ENCODE data around the gene TYRO3.

TYRO3 gene

DNA sequence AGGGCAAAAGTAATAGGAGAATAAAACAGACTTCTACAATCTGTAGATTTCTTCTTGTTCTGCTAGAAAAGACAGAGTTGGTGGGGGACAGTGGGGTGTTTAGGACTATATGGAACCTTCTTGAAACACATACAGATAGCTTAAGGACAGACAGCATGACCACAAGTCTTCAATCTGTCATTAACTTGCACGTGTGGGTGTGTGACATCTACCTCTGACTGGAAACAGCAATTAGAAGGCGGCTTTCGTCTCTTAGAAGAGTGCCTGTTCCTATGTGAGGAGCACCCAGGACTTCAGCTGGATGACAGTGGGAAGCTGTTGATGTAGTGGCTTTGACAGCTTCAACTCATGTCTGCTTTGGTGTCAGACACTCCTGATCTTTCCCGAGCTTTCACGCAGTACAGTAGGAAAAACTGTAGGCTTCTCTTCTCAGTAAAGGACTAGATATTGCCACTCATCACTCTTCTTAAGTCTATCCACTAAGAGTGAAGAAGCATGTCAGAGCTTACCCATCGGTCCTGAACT is 44.5 kb downstream of the TYRO3 start:
- no peak for DNase-seq (ENCODE audit: low read depth in 2 of 2, low spot score in 1 of 2)

DNA sequence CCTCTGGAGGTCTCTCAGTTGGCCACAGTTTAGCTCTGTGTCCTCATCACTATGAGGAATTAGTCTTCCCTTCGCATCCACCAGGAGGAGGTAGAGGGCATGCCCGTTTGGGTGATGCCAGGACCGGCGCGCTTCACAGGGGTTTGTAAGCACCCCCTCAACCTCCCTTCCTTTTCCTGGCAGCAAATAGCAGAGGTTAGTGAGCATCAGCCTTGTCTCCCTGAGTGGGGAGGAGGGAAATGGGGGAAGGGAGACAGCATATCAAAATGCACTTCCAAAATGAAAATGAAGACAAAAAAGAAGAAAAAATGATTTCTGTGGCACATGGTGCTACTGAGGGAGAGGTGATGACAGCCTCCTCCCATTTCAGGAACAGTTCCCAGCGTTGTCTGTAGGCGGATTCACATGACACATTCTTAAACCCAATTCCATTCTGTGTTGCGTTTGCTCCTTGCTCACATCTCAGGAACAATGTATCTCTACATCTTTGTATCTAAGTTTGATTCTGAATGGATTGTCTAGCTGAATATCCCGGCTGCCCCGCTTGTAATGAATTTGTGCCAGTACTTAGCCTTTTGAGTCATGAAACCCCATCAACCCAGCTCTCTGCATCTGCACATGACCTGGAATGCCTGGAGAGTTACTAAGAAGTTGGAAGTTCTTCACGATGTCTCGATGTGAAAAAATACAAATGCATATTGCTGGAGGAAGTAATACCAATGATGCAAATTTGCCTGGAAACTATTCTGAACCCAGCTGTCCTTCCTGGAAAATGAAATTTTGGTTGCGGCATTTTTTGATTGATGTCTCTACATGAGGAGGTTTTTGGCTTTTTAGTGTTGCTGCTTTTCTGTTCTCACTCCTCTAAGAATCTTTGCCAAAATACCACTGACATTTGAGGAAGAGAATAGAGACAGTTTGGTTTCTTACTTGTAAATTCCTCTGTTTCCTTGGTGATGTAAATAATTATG is 45.2 kb downstream of the TYRO3 start:
- peak; percentile 8 to 25 for DNase-seq (ENCODE audit: low read depth in 2 of 2, low spot score in 1 of 2)

DNA sequence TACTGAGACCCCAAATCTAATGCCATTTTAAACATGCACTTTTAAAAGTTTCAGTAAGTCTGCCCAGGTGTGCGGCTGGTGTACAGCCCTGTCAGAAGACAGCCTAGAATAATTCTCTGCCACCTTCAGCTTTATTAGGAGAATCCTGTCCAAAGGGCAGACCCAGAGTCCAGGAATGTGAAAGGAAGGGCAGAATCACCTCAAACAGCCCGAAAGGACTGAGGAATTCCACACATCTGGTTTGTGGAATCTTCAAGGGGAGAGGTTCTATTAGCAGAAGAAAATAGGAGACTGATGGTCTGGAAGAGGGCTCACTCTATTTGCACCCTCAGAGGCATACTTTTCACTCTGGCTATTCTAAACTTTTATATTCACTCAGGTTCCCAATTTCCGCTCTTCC is 46.6 kb downstream of the TYRO3 start:
- DNase-seq (ENCODE audit: low read depth in 2 of 2, low spot score in 1 of 2), result no peak

DNA sequence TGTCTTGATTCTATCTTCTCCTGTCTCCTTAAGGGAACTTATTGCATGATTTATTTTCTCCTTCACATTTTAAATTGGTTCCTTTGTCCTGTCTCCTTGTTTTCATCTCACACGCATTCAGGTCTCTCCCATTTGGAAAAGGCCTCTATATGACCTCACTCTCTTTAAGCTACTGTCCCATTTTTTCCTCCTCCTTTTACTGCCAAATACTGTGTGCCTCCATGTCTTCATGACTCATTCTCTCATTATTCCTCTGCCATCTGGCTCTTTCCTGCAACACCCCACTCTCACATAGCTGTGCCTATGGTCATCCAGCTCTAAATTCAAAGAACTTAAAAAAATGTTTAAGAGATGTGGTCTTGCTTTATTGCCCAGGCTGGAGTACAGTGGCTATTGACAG is 48.0 kb downstream of the TYRO3 start:
- no peak for DNase-seq (ENCODE audit: low read depth in 2 of 2, low spot score in 1 of 2)

DNA sequence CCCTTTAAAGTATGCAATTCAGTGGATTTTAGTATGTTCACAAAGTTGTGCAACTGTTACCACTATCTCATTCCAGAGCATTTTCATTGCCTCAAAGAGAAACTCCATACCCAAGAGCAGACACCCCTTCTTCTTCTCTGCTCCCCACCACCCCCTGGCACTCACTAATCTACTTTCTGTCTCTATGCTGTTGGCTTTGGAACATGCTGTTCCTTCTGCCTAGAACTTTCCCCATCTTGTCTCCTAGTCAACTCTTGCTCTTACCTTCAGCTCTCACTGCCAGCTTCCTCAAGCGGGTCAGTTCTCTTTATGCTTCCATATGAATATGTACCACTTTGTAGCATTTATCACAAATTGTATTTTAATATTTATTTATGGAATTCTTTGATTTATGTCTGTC is 50.1 kb downstream of the TYRO3 start:
- DNase-seq (ENCODE audit: low read depth in 2 of 2, low spot score in 1 of 2), result no peak

DNA sequence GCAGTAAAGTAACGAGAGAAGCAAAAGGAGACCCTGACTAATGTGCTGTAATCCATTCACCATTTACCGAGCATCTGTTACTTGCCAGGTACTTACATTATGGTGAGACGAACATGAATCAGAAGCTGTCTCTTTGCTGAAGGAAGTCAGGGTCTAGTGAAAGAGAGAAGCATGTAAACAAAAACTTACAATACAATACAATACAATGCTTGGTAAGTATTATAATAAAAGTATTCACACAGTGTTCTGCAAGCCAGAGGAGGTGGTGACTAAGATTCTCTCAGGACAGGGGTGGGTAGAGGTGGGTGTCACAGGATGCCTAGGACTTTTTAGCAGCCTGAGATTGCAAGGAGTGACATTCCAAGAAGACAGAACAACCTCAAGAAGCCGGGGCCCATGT is 51.0 kb downstream of the TYRO3 start:
- DNase-seq (ENCODE audit: low read depth in 2 of 2, low spot score in 1 of 2), result no peak

DNA sequence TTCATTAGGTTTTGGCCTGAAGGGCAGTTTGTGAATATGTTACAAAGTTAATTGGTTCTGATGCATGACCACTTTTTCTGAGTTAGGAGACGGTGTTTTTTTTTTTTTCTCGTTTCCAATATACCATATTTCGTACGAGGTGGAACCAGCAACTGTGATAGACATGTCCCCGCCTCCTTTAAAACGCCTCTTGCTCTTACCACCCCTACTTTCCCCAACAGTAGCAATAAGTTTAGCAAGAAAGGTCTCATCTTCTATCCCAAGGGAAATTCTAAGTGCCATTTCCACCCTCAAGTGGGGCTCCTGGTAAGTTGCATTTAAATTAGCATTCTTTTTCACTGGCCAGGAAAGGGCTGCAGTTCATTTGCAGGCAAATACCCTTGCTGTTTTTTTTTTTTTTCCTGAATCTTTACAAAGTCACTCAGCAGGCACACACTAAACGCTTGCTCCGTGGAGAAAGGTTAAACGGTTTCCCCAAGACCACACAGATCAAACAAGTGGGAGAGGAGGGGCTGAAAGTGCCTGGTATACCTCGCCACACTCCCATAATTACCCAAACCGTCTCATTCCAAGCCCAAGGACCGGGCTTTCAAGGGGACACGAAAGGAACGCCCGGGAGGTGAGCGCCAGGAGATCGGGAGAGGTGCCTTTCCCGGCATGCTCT is 61.7 kb downstream of the TYRO3 start:
- no peak for DNase-seq (ENCODE audit: low read depth in 2 of 2, low spot score in 1 of 2)

DNA sequence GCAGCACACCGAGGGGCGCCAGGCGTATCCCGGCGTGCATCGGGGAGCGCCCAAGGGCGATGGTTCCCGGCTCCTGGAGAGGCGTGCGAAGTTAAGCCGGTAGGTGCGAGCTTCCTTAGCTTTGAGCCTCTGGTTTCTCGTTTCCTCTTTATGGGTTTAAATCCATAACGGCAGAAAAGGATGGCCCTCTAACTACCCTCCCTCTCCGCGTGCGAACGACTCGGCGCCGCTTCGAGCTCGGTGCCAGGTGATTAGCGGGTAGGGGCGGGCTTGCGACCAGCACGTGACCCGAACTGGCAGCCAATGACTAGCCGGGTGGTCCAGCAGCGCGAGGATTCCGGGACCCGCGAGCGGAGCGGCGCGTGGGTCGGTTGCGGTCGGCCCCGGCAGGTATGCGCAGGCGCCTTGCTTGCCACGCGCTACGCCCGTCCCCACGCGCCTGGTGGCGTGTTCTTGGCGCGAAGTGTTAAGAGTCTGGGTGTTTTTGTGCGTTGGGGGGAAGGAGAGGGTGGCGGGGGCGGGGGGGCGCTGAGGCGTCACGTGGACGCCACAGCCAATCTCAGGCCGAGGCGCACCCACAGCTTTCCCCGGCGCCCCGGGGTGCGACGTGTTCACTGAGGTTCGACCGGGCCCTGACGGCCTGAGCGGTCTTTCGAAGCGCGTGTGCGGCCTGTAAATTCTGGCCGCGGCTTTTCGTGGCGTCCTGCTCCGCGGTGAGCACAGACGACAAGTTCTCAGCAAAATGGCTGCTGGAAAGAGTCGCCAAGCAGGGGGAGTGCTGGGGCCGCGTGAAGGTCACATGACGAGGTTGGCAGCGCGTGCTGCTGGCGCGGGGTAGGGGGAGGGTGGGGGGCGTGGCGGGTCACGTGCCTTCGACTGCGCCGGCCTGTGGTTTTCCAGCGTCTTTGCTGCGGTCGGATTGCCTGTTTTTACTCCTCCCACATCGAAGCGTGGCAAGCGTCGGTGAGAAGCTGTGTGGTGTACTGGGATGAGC is 62.5 kb downstream of the TYRO3 start:
- peak; percentile 42 to 61 for DNase-seq (ENCODE audit: low read depth in 2 of 2, low spot score in 1 of 2)

DNA sequence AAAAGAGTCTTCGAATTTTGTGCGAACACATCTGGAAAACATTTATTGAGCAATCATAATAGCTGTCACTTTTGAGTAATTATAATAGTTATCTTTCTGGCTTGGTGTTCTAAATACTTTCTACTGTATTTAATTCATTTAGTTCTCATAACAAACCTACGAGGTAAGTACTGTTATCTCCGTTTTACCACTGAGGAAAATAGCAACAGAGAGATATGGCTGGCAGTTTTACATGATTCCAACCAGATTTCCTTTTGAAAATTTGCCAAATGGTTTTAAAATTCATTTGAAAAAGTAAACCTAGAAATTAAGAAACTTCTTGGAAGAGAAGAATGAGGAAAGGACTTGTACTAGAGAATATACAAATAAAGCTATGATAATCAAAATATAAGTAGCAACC is 63.9 kb downstream of the TYRO3 start:
- DNase-seq (ENCODE audit: low read depth in 2 of 2, low spot score in 1 of 2), result no peak

DNA sequence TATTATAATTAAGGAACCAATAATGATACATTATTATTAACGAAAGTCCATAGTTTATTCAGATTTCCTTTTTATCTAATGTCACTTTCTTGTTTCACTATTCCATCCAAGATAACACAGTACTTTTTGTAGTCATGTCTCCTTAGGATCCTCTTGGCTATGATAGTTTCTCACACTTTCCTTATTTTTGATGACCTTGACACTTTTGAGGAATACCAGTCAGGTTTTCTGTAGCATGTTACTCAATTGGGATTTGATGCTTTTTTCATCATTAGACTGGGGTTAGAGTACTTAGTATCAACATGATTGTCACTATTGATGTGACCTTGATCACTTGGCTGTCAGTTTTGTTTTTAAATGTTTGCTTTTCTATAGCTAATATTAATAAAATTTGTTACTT is 68.2 kb downstream of the TYRO3 start:
- no peak for DNase-seq (ENCODE audit: low read depth in 2 of 2, low spot score in 1 of 2)

DNA sequence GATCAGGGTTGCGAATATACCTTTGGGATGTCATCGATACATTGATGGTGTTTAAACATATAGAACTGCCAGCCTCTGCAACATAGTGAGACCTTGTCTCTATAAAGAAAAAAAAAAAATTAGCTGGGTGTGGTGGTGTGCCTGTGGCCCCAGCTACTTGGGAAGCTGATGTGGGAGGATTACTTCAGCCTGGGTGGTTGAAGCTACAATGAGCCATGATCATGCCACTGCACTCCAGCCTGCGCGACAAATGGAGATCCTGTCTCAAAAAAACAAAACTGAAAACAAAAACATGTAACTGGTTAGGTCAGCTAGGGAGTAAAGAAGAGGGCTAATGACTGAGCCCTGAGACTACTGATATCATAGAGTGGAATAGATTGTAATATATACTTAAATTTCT is 70.5 kb downstream of the TYRO3 start:
- no peak for DNase-seq (ENCODE audit: low read depth in 2 of 2, low spot score in 1 of 2)

DNA sequence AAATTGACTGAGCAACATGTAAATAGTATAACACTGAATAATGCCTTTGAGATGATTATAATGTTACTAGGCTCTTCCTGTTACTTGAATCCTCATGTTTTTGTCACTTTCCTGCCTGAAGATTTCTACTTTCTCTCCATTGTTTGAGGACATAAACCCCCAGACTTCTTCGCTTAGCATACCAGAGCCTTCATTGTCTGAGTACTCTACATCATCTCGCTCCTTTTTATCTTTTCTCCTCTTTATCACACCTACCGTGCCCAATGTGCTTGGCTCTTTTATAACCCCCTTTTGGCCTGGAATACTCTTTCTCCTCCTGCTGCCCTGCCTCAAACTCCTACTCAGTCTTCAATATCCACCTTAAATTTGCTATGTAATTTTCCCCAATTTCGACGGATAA is 70.9 kb downstream of the TYRO3 start:
- no peak for DNase-seq (ENCODE audit: low read depth in 2 of 2, low spot score in 1 of 2)

DNA sequence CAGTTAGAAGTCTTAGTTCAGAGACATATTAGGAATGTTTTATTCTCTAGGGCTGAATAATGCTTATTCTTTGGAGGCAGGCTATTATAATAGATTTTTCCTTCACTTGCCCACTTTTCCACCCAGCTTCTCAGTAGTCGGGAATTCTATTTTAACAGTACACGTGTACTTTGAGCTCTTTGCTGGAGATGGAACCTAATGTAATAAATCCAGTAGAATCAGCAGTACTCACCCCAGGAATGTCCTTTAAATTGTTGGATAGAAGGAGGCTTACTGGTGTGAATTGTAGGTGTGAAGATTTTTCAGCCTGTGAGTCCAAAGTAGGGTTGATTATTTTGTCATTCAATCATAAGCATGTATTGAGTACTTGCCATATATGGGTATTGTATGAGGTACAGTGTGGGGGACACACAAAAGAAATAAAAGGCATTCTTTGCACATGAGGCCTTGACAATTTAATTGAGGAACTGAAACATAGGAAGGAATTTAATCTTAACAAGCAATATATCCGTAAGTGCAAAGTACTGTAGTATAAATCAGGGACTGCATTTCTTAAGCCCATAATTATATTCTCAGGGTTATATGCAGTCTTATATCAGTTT is 71.7 kb downstream of the TYRO3 start:
- no peak for DNase-seq (ENCODE audit: low read depth in 2 of 2, low spot score in 1 of 2)

DNA sequence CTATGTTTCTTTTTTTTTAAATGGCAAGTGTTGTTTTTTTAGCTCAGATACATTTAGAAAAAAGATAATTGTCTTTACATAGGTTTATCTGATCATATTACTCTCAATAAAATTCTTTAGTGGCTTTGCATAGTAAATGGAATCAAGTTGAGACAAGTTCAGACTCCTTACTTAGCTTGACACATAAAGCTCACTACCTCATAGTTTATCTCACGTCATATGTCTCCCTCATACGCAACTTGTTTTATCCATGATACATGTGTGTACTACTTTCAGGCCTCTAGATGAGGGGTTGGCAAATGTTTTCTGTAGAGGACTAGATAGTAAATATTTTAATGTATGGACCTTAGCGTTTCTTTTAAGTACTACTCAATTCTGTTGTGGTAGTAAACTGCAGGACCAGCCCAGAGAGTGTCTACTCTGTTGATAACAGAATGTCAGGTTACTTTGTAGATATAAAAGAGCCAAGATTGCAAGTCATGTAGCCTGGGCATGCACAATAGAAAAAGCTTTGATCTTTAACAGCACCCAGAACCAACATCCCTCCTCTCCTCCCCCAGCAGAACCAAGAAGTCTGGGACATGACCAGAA is 73.0 kb downstream of the TYRO3 start:
- DNase-seq (ENCODE audit: low read depth in 2 of 2, low spot score in 1 of 2), result no peak

Measured in stimulated activated CD8-positive, alpha-beta memory T cell treated with anti-CD3 and anti-CD28 coated beads, Interleukin-4, amount 100 ng/mL, for 1 hour (primary cell).